Urinary bladder (tissue), 4 donors: Measurements from ENCODE around the gene CHDH. TPM values are rescaled to one million over a fixed set of nuclear protein-coding genes. Genes with fewer than 3 reads are reported as not detected.

Source experiments
- DNase-seq: peaks from one replicate; pipeline ENCODE4 v3.0.0-alpha.2; 2015; ENCODE audit errors: extremely low spot score
- H3K27ac ChIP-seq: one replicate; pipeline ENCODE4 v1.5.1; 2013; ENCODE audit warnings: low read depth, mild to moderate bottlenecking, moderate library complexity
- H3K36me3 ChIP-seq: one replicate; pipeline ENCODE4 v1.6.1; 2013; ENCODE audit warnings: mild to moderate bottlenecking, moderate library complexity; ENCODE audit not compliant: insufficient read depth
- H3K4me1 ChIP-seq: one replicate; pipeline ENCODE4 v1.6.1; 2013; ENCODE audit warnings: mild to moderate bottlenecking, moderate library complexity; ENCODE audit not compliant: insufficient read depth
- H3K4me3 ChIP-seq: one replicate; pipeline ENCODE4 v1.5.1; 2013; ENCODE audit warnings: low read depth, low read length
- WGBS: extraction: QIAGEN DNeasy Blood & Tissue Kit; methylation state at CpG from one replicate; pipeline ENCODE4 v1.1.7; 2013; 5-methylcytosine and 5-hydroxymethylcytosine counted together
- polyA plus RNA-seq: library from polyadenylated mRNA; stranded (reverse); fragments of 200-250 nt; gene quantifications from one replicate; pipeline ENCODE4 v1.2.3, GENCODE V29; 2013
- small RNA-seq: library from RNA; depleted of rRNA; stranded (forward); fragments of <200 nt; gene quantifications from one replicate; pipeline ENCODE3, GENCODE V24; 2014
- total RNA-seq: library from RNA; depleted of rRNA; stranded (reverse); fragments of >200 nt; gene quantifications from one replicate; pipeline ENCODE4 v1.2.3, GENCODE V29; 2014
- donor health status: healthy with polysubstance abuse.
- donor health status: healthy.

CHDH gene
- total and polyA plus RNA-seq, 2 donors: 0.49 to 0.58 TPM

DNA sequence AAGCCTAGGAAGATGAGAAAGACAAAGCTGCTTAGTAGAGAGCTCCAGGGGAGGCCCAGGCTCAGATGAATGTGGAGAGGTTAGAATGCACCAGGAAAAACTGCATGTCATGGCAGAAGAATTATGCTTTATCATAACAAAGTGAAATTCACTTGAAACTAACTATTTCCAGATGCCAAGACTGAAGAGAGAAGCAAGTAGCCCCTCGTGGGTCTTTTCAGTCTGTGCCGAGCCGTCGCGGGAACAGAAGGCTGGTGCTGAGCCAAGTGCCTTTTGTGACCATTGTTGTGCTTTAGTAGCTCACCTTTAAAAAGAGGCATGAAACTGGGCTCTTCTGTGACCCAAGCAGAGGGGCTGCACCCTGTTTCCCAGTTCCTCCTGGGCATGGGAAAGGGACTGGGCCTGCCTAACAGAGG, 73.2 kb downstream of the CHDH start:
- no peak overlapping the region for H3K4me3 ChIP-seq
- WGBS: 38% methylated on average over 5 of the region's 5 CpGs
- DNase-seq: no peak
- H3K36me3 ChIP-seq: no peaks in the 10 kb centered on the region
- no peak overlapping the region for H3K27ac ChIP-seq
- no peaks in the 10 kb centered on the region for H3K4me1 ChIP-seq

DNA sequence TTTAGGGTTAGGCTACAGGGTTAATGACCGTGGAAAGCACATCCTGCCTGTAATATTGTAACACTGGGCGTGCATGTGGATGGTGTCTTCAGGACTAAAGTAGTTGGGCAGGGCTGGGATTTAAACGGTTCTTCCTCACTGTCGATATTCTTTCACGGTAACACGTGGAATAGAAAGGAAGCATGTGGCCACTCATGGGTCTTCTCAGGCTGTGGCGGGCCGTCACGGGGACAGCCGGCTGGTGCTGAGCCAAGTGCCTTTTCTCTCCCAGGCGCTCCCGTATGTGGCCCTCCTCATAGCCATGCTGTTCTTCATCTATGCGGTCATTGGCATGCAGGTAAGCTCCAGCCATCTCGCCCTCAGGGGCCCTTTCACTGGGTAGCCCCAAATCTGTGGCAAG, 73.7 kb downstream of the CHDH start:
- H3K36me3 ChIP-seq: no peaks in the 10 kb centered on the region
- H3K4me1 ChIP-seq: no peaks in the 10 kb centered on the region
- WGBS: 75% methylated on average over 14 of the region's 14 CpGs
- DNase-seq: no peak
- H3K4me3 ChIP-seq: no peak overlapping the region
- H3K27ac ChIP-seq: no peak overlapping the region

DNA sequence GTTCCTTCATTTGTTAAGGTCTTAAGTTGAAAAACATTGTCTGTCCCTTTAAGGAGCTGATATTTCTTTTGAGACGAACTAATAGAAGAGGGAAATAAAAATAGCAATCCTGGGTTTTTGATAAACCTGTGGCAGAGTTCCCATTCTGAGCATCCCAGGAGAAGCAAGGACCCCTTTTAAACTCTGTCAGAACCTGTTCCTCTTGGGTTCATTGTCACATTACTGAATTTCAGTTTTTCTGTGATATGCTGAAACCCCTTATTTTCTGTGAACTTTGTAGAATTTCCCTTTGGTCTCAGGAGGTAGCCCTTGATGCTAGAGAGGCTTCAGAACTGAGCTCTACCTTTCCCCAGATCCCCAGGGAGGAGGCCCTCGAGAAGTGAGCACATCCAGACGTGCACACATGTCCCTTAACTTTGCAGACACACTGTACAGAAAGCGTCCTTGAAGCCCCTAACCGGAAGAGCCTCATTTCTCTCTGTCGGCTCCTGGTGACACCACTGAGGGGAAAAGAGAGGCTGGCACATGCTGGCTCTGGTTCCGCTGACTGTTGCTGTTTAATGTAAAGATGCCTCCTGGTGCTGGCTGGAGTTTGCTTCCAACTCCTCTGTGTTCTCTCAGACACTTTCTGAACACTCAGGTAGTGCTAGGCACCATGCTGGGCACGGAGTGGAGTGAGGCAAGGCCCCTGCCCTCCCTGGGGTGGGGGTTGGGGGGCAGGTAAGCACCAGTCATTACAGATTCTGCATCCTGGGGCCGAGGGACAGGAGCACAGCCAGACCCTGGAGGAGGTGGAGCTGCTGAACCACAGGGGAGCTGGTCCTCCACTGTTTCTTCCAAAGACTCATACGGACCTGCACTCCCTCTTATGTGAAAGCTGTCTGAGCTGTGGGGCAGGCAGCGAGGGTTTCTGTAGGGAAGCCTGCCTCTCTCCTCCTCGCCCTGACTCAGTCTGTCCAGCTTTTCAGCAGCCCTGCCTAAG, 77.5 kb downstream of the CHDH start:
- 66% methylated on average over 12 of the region's 12 CpGs for WGBS
- H3K4me1 ChIP-seq: no peaks in the 10 kb centered on the region
- no peak overlapping the region for H3K27ac ChIP-seq
- H3K36me3 ChIP-seq: no peaks in the 10 kb centered on the region
- H3K4me3 ChIP-seq: no peak overlapping the region
- no peak for DNase-seq

DNA sequence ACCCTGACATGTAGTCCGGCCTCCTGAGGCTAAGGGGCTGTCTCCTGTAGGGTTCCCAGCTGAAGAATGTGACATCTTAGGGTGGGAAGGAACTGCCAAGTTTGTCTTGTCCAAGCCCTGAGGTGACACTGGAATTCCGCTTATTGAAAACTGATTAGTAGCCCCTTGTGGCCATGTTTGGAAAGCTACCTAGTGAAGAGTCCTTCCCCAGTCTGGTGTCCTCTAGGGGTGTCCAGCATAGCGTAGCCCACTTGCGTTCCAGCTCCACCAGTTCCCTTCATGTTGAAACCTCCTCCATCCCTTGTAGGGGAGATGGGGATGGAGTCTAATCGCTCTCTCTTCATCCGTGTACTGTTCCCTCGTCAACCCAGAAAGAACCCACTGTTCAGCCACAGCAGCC, 79.5 kb downstream of the CHDH start:
- WGBS: 94% methylated on average over 7 of the region's 7 CpGs
- H3K36me3 ChIP-seq: no peaks in the 10 kb centered on the region
- DNase-seq: no peak
- no peaks in the 10 kb centered on the region for H3K4me1 ChIP-seq
- H3K27ac ChIP-seq: no peak overlapping the region
- no peak overlapping the region for H3K4me3 ChIP-seq

DNA sequence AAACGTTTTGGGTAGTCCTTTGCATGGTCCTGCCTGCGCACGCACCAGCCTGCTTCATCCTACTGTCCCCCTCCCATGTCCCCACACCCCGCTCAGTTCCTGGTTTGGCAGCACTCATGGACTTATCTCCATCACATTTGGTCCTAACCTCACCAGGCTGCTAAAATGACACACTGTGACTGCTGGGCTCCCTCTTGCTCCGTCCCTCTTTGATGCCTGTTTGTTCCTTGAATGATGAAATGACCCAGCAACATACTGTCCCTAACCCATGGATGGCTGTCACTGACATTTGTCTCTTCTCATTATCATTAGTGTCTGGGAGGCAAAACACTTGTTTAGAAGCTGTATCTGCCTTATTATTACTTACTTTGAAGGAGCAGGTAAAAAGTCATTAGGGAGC, 80.5 kb downstream of the CHDH start:
- WGBS: 88% methylated on average over 5 of the region's 5 CpGs

DNA sequence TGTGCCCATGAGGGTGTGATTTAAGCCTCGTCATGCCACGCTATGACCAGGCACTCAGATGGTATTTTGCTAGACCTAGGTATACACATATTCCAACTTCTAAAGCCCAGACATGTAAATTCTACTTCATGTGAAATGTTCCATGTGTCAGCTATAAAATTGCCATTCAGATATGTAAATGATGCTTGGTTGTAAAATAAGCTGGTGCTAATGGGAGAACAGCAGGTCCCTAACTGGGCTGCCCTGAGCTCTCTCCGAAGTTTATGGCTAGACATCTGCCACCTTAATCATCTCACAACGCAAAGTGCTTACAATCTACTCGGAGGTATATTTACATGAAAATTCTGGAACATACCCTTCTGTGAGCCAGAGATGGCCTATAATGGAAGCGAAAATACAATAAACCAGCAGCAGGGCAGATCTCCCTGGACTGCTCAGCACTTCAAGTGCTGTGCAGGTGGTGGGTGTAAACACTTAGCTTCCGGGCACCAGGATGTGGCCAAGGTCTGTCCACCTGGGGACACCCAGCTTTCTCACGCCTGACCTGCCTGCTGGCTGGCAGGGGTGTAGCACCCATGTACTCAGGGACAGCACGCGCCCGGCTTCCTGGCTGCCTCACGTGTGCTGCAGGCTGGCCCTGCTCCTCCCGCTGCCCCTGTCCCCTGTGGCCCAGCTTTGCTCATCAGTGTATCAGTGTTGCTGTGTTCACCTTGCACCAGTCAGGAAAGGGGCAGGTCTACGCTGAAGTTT, 82.0 kb downstream of the CHDH start:
- DNase-seq: no peak
- WGBS: 73% methylated on average over 14 of the region's 14 CpGs
- H3K4me3 ChIP-seq: no peak overlapping the region
- no peaks in the 10 kb centered on the region for H3K36me3 ChIP-seq
- no peak overlapping the region for H3K27ac ChIP-seq
- no peaks in the 10 kb centered on the region for H3K4me1 ChIP-seq

More for the DNA sequence above, 80.5 kb downstream of the CHDH start:
- H3K27ac ChIP-seq: no peak overlapping the region
- no peak for DNase-seq
- no peaks in the 10 kb centered on the region for H3K4me1 ChIP-seq
- H3K4me3 ChIP-seq: no peak overlapping the region
- no peaks in the 10 kb centered on the region for H3K36me3 ChIP-seq

DNA sequence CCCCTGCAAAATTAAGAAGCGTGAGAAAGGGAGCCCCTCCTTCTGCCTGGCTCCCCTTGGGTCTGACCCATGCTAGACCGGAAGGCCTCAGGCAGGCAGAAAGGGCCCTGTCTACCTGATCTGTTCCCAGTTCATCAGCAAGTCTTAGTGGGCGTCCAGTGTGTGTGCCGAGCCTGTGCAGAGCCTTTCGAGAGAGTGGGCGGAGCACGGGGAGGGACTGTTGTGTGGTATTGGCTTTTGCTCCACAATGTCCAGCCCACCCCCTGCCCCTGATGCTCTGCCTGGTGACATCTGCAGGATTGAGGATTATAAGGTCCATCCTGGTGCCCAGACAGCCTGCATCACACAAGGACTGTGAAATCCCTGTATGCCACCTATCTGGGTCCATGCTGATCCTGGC, 82.9 kb downstream of the CHDH start:
- Histone ChIP-seq H3K4me1 (no peaks in the 10 kb centered on the region), H3K27ac (no peak overlapping the region), H3K36me3 (no peaks in the 10 kb centered on the region), H3K4me3 (no peak overlapping the region)
- WGBS: 85% methylated on average over 7 of the region's 7 CpGs
- no peak for DNase-seq

Small RNAs within 50 kb of the gene (small RNA-seq; reads per million reads assigned to genes)
- not detected for gene AC012467.1

Other genes starting within 250 kb of the CHDH start
- gene IL17RB, start 149 bp upstream of the CHDH start, total RNA-seq: 1.5 TPM
- gene IL17RB, start 149 bp upstream of the CHDH start, polyA plus RNA-seq: 0.43 TPM
- 32.4 TPM for gene ACTR8, start 35.7 kb upstream of the CHDH start, total RNA-seq
- gene ACTR8, start 35.7 kb upstream of the CHDH start, polyA plus RNA-seq: 11.3 TPM
- gene SELENOK, start 45.4 kb upstream of the CHDH start, total RNA-seq: 54.4 TPM
- gene SELENOK, start 45.4 kb upstream of the CHDH start, polyA plus RNA-seq: 72.4 TPM